ENCODE measurements around the gene ARHGEF18. TPM values are rescaled to one million over a fixed set of nuclear protein-coding genes. Genes with fewer than 3 reads are reported as not detected.

The ARHGEF18 gene
- polyA plus RNA-seq, 1 experiment, result 12.7 TPM

- no peak for TF ChIP-seq CTCF (IDR thresholded peaks at IDR 0.05; ENCODE audit: insufficient read depth, low read depth, low read length)
- CTCF ChIA-PET, result interaction anchor here (0.6 to 1.8 kb wide), 5 partner anchors 9 to 443 kb away, joined by 3 to 8 read pairs (median 4); no protein-coding TSS in a partner anchor
Measured at GRCh38 chr19:7356899-7357627, 8.3 kb downstream of the ARHGEF18 start.

GRCh38 chr19:7358102-7358597, 9.4 kb downstream of the ARHGEF18 start:
- ChIA-PET CTCF (interaction anchor here (1.2 to 1.9 kb wide), 3 partner anchors 22 to 442 kb away, joined by 5 to 8 read pairs (median 8); no protein-coding TSS in a partner anchor), POLR2A (no interaction called here)
- H3K36me3 ChIP-seq (ENCODE audit: control insufficient read depth, insufficient read depth, low read length), result no peaks in the 10 kb centered on the region
- DNase-seq (ENCODE audit: low read depth), result no peak
- TF ChIP-seq CTCF (IDR thresholded peaks at IDR 0.05; ENCODE audit: insufficient read depth, low read depth, low read length), result no peak
- H3K4me3 ChIP-seq (ENCODE audit: low read depth, low read length), result no peak overlapping the region
- H3K27me3 ChIP-seq (ENCODE audit: control insufficient read depth, insufficient read depth, low read length), result no peaks in the 10 kb centered on the region

More at GRCh38 chr19:7356899-7357627, 8.3 kb downstream of the ARHGEF18 start:
- H3K27me3 ChIP-seq (ENCODE audit: control insufficient read depth, insufficient read depth, low read length), result no peaks in the 10 kb centered on the region
- no peaks in the 10 kb centered on the region for H3K36me3 ChIP-seq (ENCODE audit: control insufficient read depth, insufficient read depth, low read length)
- DNase-seq (ENCODE audit: low read depth), result no peak
- POLR2A ChIA-PET, result interaction anchor here (0.7 kb wide), 1 partner anchor 191 kb away, joined by 13 read pairs; no protein-coding TSS in a partner anchor
- no peak overlapping the region for H3K4me3 ChIP-seq (ENCODE audit: low read depth, low read length)

GRCh38 chr19:7360393-7360984, 11.8 kb downstream of the ARHGEF18 start:
- POLR2A ChIA-PET, result interaction anchor here (0.6 kb wide), 1 partner anchor 186 kb away, joined by 3 read pairs; no protein-coding TSS in a partner anchor
- peaks cover 2% of the 10 kb centered on the region; the same call in 1 of the 2 replicates for H3K27me3 ChIP-seq (ENCODE audit: control insufficient read depth, insufficient read depth, low read length)
- CTCF ChIA-PET, result interaction anchor here (0.7 to 1.0 kb wide), 5 partner anchors 20 to 320 kb away, joined by 3 to 6 read pairs (median 4); partner anchors contain the start of gene TRAPPC5
- H3K4me3 ChIP-seq (ENCODE audit: low read depth, low read length), result no peak overlapping the region
- H3K36me3 ChIP-seq (ENCODE audit: control insufficient read depth, insufficient read depth, low read length), result no peaks in the 10 kb centered on the region
- TF ChIP-seq CTCF (IDR thresholded peaks at IDR 0.05; ENCODE audit: insufficient read depth, low read depth, low read length), result no peak
- DNase-seq (ENCODE audit: low read depth), result no peak

GRCh38 chr19:7363225-7363624, 14.5 kb downstream of the ARHGEF18 start:
- peaks cover 2% of the 10 kb centered on the region; the same call in 1 of the 2 replicates for H3K27me3 ChIP-seq (ENCODE audit: control insufficient read depth, insufficient read depth, low read length)
- no peak for DNase-seq (ENCODE audit: low read depth)
- POLR2A ChIA-PET, result no interaction called here
- no peak overlapping the region for H3K4me3 ChIP-seq (ENCODE audit: low read depth, low read length)
- no peak for TF ChIP-seq CTCF (IDR thresholded peaks at IDR 0.05; ENCODE audit: insufficient read depth, low read depth, low read length)
- H3K36me3 ChIP-seq (ENCODE audit: control insufficient read depth, insufficient read depth, low read length), result no peaks in the 10 kb centered on the region
- CTCF ChIA-PET, result interaction anchor here (0.7 to 1.1 kb wide), 2 partner anchors 23 to 318 kb away, joined by 3 to 4 read pairs; partner anchors contain the start of gene TRAPPC5

Measured in BJ (cell line).